ENCODE results near the gene MYCN.

The MYCN gene

GRCh38 chr2:15980605-15981098 is 40.3 kb downstream of the MYCN start:
- no peak overlapping the region for H3K4me3 ChIP-seq (replicated peaks; ENCODE audit: low read depth, low read length)
- no peak for TF ChIP-seq CTCF (IDR thresholded peaks at IDR 0.05; ENCODE audit: low read depth, low read length, missing control alignments)
- DNase-seq (ENCODE audit: extremely low read depth, low read depth), result no peak

- no peak for DNase-seq (ENCODE audit: extremely low read depth, low read depth)
- TF ChIP-seq CTCF (IDR thresholded peaks at IDR 0.05; ENCODE audit: low read depth, low read length, missing control alignments), result no peak
- no peak overlapping the region for H3K4me3 ChIP-seq (replicated peaks; ENCODE audit: low read depth, low read length)
These were observed 41.3 kb downstream of the MYCN start for GRCh38 chr2:15981646-15982045.

- no peak for DNase-seq (ENCODE audit: extremely low read depth, low read depth)
- H3K4me3 ChIP-seq (replicated peaks; ENCODE audit: low read depth, low read length), result no peak overlapping the region
- no peak for TF ChIP-seq CTCF (IDR thresholded peaks at IDR 0.05; ENCODE audit: low read depth, low read length, missing control alignments)
These were observed 42.1 kb downstream of the MYCN start for GRCh38 chr2:15982285-15983044.

- no peak overlapping the region for H3K4me3 ChIP-seq (replicated peaks; ENCODE audit: low read depth, low read length)
- DNase-seq (ENCODE audit: extremely low read depth, low read depth), result no peak
- TF ChIP-seq CTCF (IDR thresholded peaks at IDR 0.05; ENCODE audit: low read depth, low read length, missing control alignments), result no peak
These were observed 43.1 kb downstream of the MYCN start for GRCh38 chr2:15983496-15983895.

- no peak overlapping the region for H3K4me3 ChIP-seq (replicated peaks; ENCODE audit: low read depth, low read length)
- no peak for TF ChIP-seq CTCF (IDR thresholded peaks at IDR 0.05; ENCODE audit: low read depth, low read length, missing control alignments)
- DNase-seq (ENCODE audit: extremely low read depth, low read depth), result no peak
These were observed 44.3 kb downstream of the MYCN start for GRCh38 chr2:15984368-15985255.

- no peak for TF ChIP-seq CTCF (IDR thresholded peaks at IDR 0.05; ENCODE audit: low read depth, low read length, missing control alignments)
- DNase-seq (ENCODE audit: extremely low read depth, low read depth), result no peak
- H3K4me3 ChIP-seq (replicated peaks; ENCODE audit: low read depth, low read length), result no peak overlapping the region
These were observed 45.2 kb downstream of the MYCN start for GRCh38 chr2:15985531-15985930.

All from HFF-Myc (cell line).